A549 (cell line): ENCODE results near the gene SLC8A2. TPM values are rescaled to one million over a fixed set of nuclear protein-coding genes. Genes with fewer than 3 reads are reported as not detected.

Source experiments
- ATAC-seq, 2 experiments: fragments of 200-7000 bp in 1 of 2; fragments of >200 bp in 1 of 2; cut with Nextera tagmentation in 1 of 2; cut with Tn5 transposase in 1 of 2; 3 replicates each; pipeline versions ENCODE4 v1.8.0 to v1.9.1; 2018 to 2020; ENCODE audit warnings: mild to moderate bottlenecking in 1 of 2, moderate library complexity in 1 of 2
- CTCF ChIA-PET: fragments of 300-600 bp; sonication (Branson Sonifier 250); formaldehyde crosslinking; extraction: SDS; loops from one replicate; lab custom pipeline; 2021; ENCODE audit warnings: antibody characterized with exemption, inconsistent platforms; lab: Yijun Ruan, JAX
- POLR2A ChIA-PET: fragments of 350-600 bp; formaldehyde crosslinking; extraction: SDS; loops from one replicate; lab custom pipeline; 2021; ENCODE audit warnings: antibody characterized with exemption, inconsistent platforms; lab: Yijun Ruan, JAX
- DNase-seq, 2 experiments: peaks; one replicate each; pipeline versions ENCODE4 v3.0.0 to v3.0.0-alpha.2; 2011 to 2016; ENCODE audit warnings: low read depth in 1 of 2, low spot score in 1 of 2
- FAIRE-seq: peaks from 2 replicates; lab custom pipeline; 2011; peaks lifted over from hg19 to GRCh38; lab: Jason Lieb, UNC
- H3K27ac ChIP-seq, 2 experiments: fragments of >200 bp; sonication (Bioruptor Twin); formaldehyde crosslinking; 3 replicates each; pipeline ENCODE4 v1.5.1; 2016 to 2017
- H3K4me1 ChIP-seq: fragments of >200 bp; sonication (Bioruptor Twin); formaldehyde crosslinking; 3 replicates; pipeline ENCODE4 v1.6.1; 2016
- H3K4me2 ChIP-seq: fragments of >200 bp; sonication (Bioruptor Twin); formaldehyde crosslinking; 3 replicates; pipeline ENCODE4 v1.6.1; 2016
- H3K4me3 ChIP-seq: fragments of >200 bp; sonication (Bioruptor Twin); formaldehyde crosslinking; 3 replicates; pipeline ENCODE4 v1.5.1; 2016
- H3K9me3 ChIP-seq: fragments of >200 bp; sonication (Bioruptor Twin); formaldehyde crosslinking; 3 replicates; pipeline ENCODE4 v1.6.1; 2016
- BHLHE40 ChIP-seq: IDR thresholded peaks from 2 replicates; pipeline ENCODE4 v1.6.1; 2012; ENCODE audit warnings: low read depth, low read length, inconsistent platforms
- CBX2 ChIP-seq: fragments of 200-600 bp; sonication (generic); IDR thresholded peaks from 2 replicates; pipeline ENCODE4 v1.6.1; 2016; ENCODE audit warnings: low read depth, mild to moderate bottlenecking, borderline replicate concordance
- CBX8 ChIP-seq: fragments of 200-600 bp; sonication (generic); IDR thresholded peaks from 2 replicates; pipeline ENCODE4 v1.6.1; 2016
- EHMT2 ChIP-seq: fragments of 200-600 bp; sonication (generic); IDR thresholded peaks from 2 replicates; pipeline ENCODE4 v1.6.1; 2016; ENCODE audit warnings: antibody characterized with exemption, low read depth, mild to moderate bottlenecking, moderate library complexity
- EP300 ChIP-seq, 2 experiments: fragments of >200 bp; sonication (Bioruptor Twin); formaldehyde crosslinking; IDR thresholded peaks; 2 replicates in 1 of 2; 3 replicates in 1 of 2; pipeline ENCODE4 v1.6.1; 2016 to 2017
- FOSB ChIP-seq: fragments of 250-450 bp; sonication (Bioruptor Pico); IDR thresholded peaks from 2 replicates; pipeline ENCODE4 v1.5.0; 2020; ENCODE audit warnings: mild to moderate bottlenecking, moderate library complexity
- GATA3 ChIP-seq: IDR thresholded peaks from 2 replicates; pipeline ENCODE4 v1.6.1; 2012; ENCODE audit warnings: borderline replicate concordance
- HDAC2 ChIP-seq: fragments of 200-600 bp; sonication (generic); IDR thresholded peaks from 2 replicates; pipeline ENCODE4 v1.6.1; 2016
- HEYL ChIP-seq: fragments of 250-450 bp; sonication (Bioruptor Pico); IDR thresholded peaks from 2 replicates; pipeline ENCODE4 v1.8.0; 2021; ENCODE audit warnings: mild to moderate bottlenecking, moderate library complexity
- HOXB5 ChIP-seq: fragments of 250-450 bp; sonication (Bioruptor Pico); IDR thresholded peaks from 2 replicates; pipeline ENCODE4 v1.5.0; 2020; ENCODE audit warnings: mild to moderate bottlenecking, moderate library complexity
- JUNB ChIP-seq: fragments of >200 bp; sonication (Bioruptor Twin); formaldehyde crosslinking; IDR thresholded peaks from 2 replicates; pipeline ENCODE4 v1.6.1; 2016
- MAFK ChIP-seq: fragments of 450-650 bp; IDR thresholded peaks from 2 replicates; pipeline ENCODE4 v1.6.1; 2014; ENCODE audit not compliant: partially characterized antibody
- MAZ ChIP-seq: fragments of 150-350 bp; IDR thresholded peaks from 2 replicates; pipeline ENCODE4 v1.6.1; 2014; ENCODE audit warnings: antibody characterized with exemption, low read depth, low read length, borderline replicate concordance
- PHF8 ChIP-seq: fragments of 200-600 bp; sonication (generic); IDR thresholded peaks from 2 replicates; pipeline ENCODE4 v1.6.1; 2016; ENCODE audit warnings: low read depth, mild to moderate bottlenecking, antibody characterized with exemption, moderate library complexity, borderline replicate concordance
- RAD21 ChIP-seq, 2 experiments: fragments of >200 bp in 1 of 2; sonication (Bioruptor Twin) in 1 of 2; formaldehyde crosslinking in 1 of 2; IDR thresholded peaks in 1 of 2; conservative IDR thresholded peaks in 1 of 2; 2 replicates in 1 of 2; 3 replicates in 1 of 2; pipeline ENCODE4 v1.6.1; 2012 to 2018; ENCODE audit warnings: inconsistent platforms in 1 of 2
- RARB ChIP-seq: fragments of 250-450 bp; sonication (Bioruptor Pico); IDR thresholded peaks from 2 replicates; pipeline ENCODE4 v1.8.0; 2021; ENCODE audit warnings: mild to moderate bottlenecking, moderate library complexity
- RFX5 ChIP-seq: fragments of 450-650 bp; IDR thresholded peaks from 2 replicates; pipeline ENCODE4 v1.7.1; 2014; ENCODE audit warnings: antibody characterized with exemption, mild to moderate bottlenecking, moderate library complexity
- SMC3 ChIP-seq: fragments of >200 bp; sonication (Bioruptor Twin); formaldehyde crosslinking; IDR thresholded peaks from 3 replicates; pipeline ENCODE4 v1.6.1; 2018; ENCODE audit warnings: inconsistent platforms
- SREBF2 ChIP-seq: fragments of 450-650 bp; IDR thresholded peaks from 2 replicates; pipeline ENCODE4 v1.6.1; 2014; ENCODE audit warnings: mild to moderate bottlenecking, moderate library complexity
- ZC3H11A ChIP-seq: fragments of 450-650 bp; IDR thresholded peaks from 2 replicates; pipeline ENCODE4 v1.6.1; 2014; ENCODE audit warnings: antibody characterized with exemption, mild to moderate bottlenecking
- ZNF302 ChIP-seq: fragments of 250-450 bp; sonication (Bioruptor Pico); IDR thresholded peaks from 2 replicates; pipeline ENCODE4 v1.9.0; 2021; ENCODE audit warnings: inconsistent platforms, mild to moderate bottlenecking, moderate library complexity
- WGBS: methylation state at CpG from one replicate; pipeline ENCODE4 v1.1.6; 2017; ENCODE audit errors: missing lambda C conversion rate; 5-methylcytosine and 5-hydroxymethylcytosine counted together
- polyA plus RNA-seq, 4 experiments: library from polyadenylated mRNA; depleted of rRNA in 3 of 4; stranded (reverse); fragments of >200 nt; fragmentation: RNase III in 1 of 4; extraction: RNeasy Plus Mini Kit Qiagen cat#74134 plus additional on column Dnase treatment in 1 of 4; gene quantifications; 2 replicates in 3 of 4; 3 replicates in 1 of 4; pipeline ENCODE4 v1.2.3, GENCODE V29; 2011 to 2017
- TF ChIP-seq, protein P1 (sequence below): fragments of >200 bp; sonication (Bioruptor Twin); formaldehyde crosslinking; IDR thresholded peaks from 3 replicates; pipeline ENCODE4 v1.5.1; 2016
- TF ChIP-seq, protein P2 (sequence below): fragments of 150-350 bp; IDR thresholded peaks from 2 replicates; pipeline ENCODE4 v1.6.1; 2014; ENCODE audit warnings: low read depth, mild to moderate bottlenecking, low read length

SLC8A2 gene
- polyA plus RNA-seq, 2 of the 4 experiments (the other 2 are of a cell fraction) = 0.15 to 0.35 TPM

DNA sequence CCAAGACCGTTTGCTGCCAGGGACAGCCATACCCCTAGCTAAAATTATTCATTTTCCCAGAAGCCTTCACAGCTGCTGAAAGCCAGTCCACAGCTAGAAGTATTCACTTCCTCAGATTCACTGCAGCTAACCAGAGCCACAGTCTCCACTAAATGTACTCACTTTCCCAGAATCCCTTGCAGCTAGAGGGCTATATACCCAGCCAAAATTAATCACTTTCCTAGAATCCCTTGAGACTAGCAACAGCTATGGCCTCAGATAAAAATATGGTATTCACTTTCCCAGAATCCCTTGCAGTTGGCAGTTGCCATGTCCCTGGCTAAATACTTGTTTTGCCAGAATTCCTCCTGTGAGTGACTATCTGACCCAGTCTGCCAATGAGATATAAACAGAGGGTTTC lies 38.6 kb downstream of the SLC8A2 start:
- no peak for DNase-seq
- ChIA-PET POLR2A (interaction anchor here (0.9 kb wide), 1 partner anchor 310 kb away, joined by 3 read pairs; no protein-coding TSS in a partner anchor), CTCF (interaction anchor here (0.6 to 28.3 kb wide), 18 partner anchors 6 to 430 kb away, joined by 3 to 901 read pairs (median 6); partner anchors contain the start of genes DHX34, EHD2, KPTN and NAPA)
- no peak for ATAC-seq
- TF ChIP-seq PHF8 (no peak), EHMT2 (no peak), HOXB5 (CRISPR knock-in tag) (no peak), HEYL (CRISPR knock-in tag) (no peak), SREBF2 (no peak), BHLHE40 (no peak), RARB (CRISPR knock-in tag) (no peak), GATA3 (no peak), RFX5 (no peak), CBX8 (no peak), EP300 (IDR thresholded peaks at IDR 0.05) (no peak), ZNF302 (no peak), RAD21 (conservative IDR thresholded peaks at IDR 0.05 in 1 of 2, IDR thresholded peaks at IDR 0.05 in 1 of 2) (no peak)
- TF ChIP-seq, protein P1, sequence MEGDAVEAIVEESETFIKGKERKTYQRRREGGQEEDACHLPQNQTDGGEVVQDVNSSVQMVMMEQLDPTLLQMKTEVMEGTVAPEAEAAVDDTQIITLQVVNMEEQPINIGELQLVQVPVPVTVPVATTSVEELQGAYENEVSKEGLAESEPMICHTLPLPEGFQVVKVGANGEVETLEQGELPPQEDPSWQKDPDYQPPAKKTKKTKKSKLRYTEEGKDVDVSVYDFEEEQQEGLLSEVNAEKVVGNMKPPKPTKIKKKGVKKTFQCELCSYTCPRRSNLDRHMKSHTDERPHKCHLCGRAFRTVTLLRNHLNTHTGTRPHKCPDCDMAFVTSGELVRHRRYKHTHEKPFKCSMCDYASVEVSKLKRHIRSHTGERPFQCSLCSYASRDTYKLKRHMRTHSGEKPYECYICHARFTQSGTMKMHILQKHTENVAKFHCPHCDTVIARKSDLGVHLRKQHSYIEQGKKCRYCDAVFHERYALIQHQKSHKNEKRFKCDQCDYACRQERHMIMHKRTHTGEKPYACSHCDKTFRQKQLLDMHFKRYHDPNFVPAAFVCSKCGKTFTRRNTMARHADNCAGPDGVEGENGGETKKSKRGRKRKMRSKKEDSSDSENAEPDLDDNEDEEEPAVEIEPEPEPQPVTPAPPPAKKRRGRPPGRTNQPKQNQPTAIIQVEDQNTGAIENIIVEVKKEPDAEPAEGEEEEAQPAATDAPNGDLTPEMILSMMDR = no peak
- TF ChIP-seq, protein P2, sequence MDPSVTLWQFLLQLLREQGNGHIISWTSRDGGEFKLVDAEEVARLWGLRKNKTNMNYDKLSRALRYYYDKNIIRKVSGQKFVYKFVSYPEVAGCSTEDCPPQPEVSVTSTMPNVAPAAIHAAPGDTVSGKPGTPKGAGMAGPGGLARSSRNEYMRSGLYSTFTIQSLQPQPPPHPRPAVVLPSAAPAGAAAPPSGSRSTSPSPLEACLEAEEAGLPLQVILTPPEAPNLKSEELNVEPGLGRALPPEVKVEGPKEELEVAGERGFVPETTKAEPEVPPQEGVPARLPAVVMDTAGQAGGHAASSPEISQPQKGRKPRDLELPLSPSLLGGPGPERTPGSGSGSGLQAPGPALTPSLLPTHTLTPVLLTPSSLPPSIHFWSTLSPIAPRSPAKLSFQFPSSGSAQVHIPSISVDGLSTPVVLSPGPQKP = no peak
- no peak overlapping the region for H3K4me3 ChIP-seq
- 57% methylated on average over 1 of the region's 1 CpG for WGBS
- H3K27ac ChIP-seq = no peak overlapping the region
- FAIRE-seq = no peak
- no peak overlapping the region for H3K4me2 ChIP-seq
- no peaks in the 10 kb centered on the region; the same call in 2 of the 3 replicates for H3K9me3 ChIP-seq
- H3K4me1 ChIP-seq = peaks cover 12% of the 10 kb centered on the region

DNA sequence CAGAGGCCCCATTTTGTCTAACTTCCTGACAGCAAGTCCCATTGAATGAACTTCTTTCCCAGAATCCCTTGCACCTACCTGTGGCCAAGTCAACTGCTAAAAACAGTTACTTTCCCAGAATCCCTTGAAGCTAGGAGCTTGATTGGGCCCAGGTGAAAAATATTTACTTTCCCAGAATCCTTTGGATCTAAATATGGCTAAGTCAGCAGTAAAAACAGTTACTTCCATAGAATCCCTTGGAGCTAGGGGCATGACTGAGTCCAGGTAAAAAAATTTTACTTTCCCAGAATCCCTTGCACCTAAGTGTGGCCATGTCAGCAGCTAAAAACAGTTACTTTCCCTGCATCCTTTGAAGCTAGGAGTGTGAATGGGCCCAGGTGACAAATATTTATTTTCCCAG lies 39.2 kb downstream of the SLC8A2 start:
- POLR2A ChIA-PET = no interaction called here
- no peak for DNase-seq
- no peak for TF ChIP-seq JUNB
- peak; percentile 81 for TF ChIP-seq MAFK
- TF ChIP-seq, all 56 proteins: peak for 1

DNA sequence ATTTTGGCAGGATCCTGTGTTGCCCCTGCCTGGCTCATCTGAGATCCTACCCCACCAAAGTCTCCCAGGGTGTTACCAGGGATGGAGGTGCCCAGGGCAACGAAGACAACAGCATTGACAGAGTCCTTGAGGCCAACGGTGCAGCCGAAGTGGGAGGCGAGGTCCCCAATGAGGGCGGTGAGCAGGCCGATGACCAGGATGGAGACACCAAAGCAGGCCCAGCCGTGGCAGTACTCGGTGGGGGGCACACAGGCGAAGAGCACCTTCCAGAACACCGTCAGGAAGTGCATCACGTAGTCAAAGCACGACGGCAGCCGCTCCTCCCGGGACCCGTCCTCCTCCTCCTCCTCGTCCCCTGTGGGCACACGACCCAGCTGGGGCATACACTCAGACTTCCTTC lies 39.6 kb downstream of the SLC8A2 start:
- ATAC-seq (no peak), FAIRE-seq (no peak), DNase-seq (no peak)
- WGBS = 80% methylated on average over 18 of the region's 18 CpGs
- ChIA-PET POLR2A (no interaction called here), CTCF (interaction anchor here (0.6 to 28.3 kb wide), 14 partner anchors 15 to 431 kb away, joined by 3 to 901 read pairs (median 7); partner anchors contain the start of genes DHX34, EHD2, KPTN and NAPA)
- Histone ChIP-seq H3K9me3 (no peaks in the 10 kb centered on the region; the same call in 2 of the 3 replicates), H3K4me1 (peaks cover 20% of the 10 kb centered on the region), H3K4me3 (no peak overlapping the region), H3K27ac (no peak overlapping the region), H3K4me2 (no peak overlapping the region)
- TF ChIP-seq SMC3 (no peak), CBX2 (no peak), MAZ (no peak), ZC3H11A (no peak), HDAC2 (no peak), FOSB (CRISPR knock-in tag) (no peak)
- TF ChIP-seq, protein P2 = no peak

More for the DNA sequence above, 39.2 kb downstream of the SLC8A2 start:
- no peak overlapping the region for H3K27ac ChIP-seq
- no peak overlapping the region for H3K4me2 ChIP-seq
- no peak for FAIRE-seq
- no peaks in the 10 kb centered on the region; the same call in 2 of the 3 replicates for H3K9me3 ChIP-seq
- H3K4me1 ChIP-seq = peaks cover 18% of the 10 kb centered on the region
- no peak for ATAC-seq
- no peak overlapping the region for H3K4me3 ChIP-seq
- CTCF ChIA-PET = interaction anchor here (0.6 to 28.3 kb wide), 14 partner anchors 12 to 431 kb away, joined by 3 to 901 read pairs (median 5); partner anchors contain the start of genes DHX34, EHD2, NAPA and NOP53
